GM20431 (cell line): Measurements from ENCODE around the gene DDX56.

Experiments used
- in situ Hi-C: fragments of 300-500 bp; cut with MseI, MboI; formaldehyde crosslinking; loops from one replicate; pipeline ENCODE4 v1.15.0; 2020; ENCODE audit warnings: low sequenced_read_pairs; ENCODE audit not compliant: unreplicated experiment

Gene DDX56, protein sequence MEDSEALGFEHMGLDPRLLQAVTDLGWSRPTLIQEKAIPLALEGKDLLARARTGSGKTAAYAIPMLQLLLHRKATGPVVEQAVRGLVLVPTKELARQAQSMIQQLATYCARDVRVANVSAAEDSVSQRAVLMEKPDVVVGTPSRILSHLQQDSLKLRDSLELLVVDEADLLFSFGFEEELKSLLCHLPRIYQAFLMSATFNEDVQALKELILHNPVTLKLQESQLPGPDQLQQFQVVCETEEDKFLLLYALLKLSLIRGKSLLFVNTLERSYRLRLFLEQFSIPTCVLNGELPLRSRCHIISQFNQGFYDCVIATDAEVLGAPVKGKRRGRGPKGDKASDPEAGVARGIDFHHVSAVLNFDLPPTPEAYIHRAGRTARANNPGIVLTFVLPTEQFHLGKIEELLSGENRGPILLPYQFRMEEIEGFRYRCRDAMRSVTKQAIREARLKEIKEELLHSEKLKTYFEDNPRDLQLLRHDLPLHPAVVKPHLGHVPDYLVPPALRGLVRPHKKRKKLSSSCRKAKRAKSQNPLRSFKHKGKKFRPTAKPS

GRCh38 chr7:44573464-44574286 is at the start of gene DDX56:
Gene DDX56 (minus strand): TSS chr7:44573908. CDS start chr7:44573895, 13 bp downstream.
- in situ Hi-C loops = no loop called here

DNA sequence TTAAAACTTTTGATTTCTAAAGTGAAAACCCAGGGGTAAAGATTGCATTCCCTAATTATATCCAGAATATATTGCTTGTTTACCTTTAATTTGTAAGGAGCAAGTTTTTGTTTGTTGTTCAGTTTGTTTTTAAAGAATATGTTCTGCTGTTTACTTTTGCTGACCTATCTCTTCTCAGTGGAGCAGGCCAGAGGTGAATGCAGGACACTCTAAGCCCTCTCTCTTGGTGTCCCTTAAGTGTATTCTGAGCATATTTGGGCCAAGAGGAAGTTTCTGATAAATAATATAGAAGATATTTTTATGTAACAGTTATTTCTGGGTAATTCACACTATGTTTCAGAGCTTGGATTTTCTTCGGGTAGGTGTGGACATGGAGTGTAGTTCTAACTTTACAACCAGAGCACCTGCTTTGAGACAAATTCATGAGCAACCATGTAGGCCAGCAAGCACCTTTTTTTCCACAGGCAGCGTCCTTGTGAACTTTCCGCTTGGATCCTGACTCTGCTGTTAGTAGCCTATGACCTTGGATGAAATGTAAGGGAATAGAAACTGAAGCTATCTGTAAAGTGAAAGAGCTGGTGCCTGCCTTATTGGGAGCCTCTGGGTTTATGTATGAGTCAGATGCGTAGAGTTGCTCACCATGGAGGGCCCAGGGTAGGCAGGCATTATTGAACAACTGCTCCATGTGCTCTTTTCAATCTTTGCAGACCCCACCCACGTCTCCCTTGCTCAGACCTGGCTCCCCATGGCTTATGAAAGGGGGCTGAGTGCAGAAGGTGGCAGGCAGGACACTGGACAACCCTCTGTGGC is 48.8 kb upstream of the DDX56 start:
- in situ Hi-C loops = no loop called here

DNA sequence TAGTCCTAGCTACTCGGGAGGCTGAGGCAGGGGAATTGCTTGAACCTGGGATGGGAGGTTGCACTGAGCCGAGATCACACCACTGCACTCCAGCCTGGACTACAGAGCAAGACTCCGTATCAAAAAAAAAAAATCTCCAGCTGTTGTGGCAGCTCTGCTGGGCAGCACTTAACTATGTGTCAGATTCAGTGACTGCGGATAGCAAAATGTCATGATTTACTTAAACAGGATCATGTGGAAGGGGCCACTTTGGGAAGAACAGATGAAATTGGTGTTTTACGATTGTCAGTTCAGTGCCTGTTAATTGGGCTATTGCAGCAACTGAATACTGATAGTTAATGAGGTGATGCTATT is 48.0 kb upstream of the DDX56 start:
- in situ Hi-C loops = no loop called here

- in situ Hi-C loops = no loop called here
Observed at GRCh38 chr7:44621034-44621749, 47.5 kb upstream of the DDX56 start.

DNA sequence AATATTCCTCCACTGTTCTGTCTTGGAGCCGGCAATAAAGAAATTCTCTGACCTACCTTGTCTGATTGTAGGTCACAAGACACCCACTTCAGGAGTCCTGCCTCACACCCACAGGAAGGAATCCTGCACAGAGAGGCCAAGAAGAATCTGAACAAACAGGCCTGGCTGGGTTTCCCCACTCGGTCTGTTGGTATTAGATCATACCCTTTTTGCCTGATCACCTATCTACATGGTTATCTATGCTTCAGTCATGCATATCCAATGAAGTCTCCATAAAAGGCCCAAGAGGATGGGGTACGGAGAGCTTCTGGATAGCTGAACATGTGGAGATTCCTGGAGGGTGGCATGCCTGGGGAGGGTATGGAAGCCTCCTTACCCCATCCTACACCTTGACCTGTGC is 45.0 kb upstream of the DDX56 start:
- in situ Hi-C loops = no loop called here

DNA sequence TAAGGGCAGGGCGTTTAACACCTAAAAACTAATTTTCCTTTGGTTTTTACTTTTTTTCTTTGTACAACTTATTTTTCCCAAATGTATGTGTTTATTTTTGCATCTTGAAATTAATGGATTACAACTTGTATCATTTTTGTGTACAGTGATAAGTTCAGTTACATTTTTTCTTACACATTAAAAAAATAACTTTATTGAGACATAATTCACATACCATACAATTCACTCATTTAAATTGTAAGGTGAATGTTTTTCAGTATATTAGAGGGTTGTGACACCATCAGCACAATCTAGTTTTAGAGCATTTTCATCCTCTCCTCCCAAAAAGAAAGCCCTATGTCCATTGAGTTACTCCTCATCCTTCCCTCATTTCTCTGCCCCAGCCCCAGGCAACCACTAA is 44.3 kb upstream of the DDX56 start:
- in situ Hi-C loops = no loop called here

GRCh38 chr7:44617225-44617890 is 43.6 kb upstream of the DDX56 start:
- in situ Hi-C loops = no loop called here

- in situ Hi-C loops = no loop called here
Observed at GRCh38 chr7:44616545-44616944, 42.8 kb upstream of the DDX56 start.

DNA sequence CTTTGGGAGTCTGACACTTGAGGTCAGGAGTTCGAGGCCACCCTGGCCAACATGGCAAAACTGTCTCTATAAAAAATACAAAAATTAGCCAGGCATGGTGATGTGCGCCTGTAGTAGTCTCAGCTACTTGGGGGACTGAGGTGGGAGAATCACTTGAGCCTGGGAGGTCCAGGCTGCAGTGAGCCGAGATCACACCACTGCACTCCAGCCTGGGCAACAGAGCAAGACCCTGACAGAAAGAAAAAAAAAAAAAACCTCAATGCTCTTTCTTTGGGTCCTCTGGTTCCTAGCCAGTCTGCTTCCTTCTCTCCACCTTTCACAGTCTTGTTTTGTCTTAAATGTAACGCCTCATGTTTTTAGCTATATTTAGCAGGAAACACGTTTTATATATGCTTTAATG is 42.1 kb upstream of the DDX56 start:
- in situ Hi-C loops = no loop called here

- in situ Hi-C loops = no loop called here
Observed at GRCh38 chr7:44615149-44615611, 41.5 kb upstream of the DDX56 start.

- in situ Hi-C loops = no loop called here
Observed at GRCh38 chr7:44609829-44610228, 36.1 kb upstream of the DDX56 start.

- in situ Hi-C loops = no loop called here
Observed at GRCh38 chr7:44608916-44609648, 35.4 kb upstream of the DDX56 start.

DNA sequence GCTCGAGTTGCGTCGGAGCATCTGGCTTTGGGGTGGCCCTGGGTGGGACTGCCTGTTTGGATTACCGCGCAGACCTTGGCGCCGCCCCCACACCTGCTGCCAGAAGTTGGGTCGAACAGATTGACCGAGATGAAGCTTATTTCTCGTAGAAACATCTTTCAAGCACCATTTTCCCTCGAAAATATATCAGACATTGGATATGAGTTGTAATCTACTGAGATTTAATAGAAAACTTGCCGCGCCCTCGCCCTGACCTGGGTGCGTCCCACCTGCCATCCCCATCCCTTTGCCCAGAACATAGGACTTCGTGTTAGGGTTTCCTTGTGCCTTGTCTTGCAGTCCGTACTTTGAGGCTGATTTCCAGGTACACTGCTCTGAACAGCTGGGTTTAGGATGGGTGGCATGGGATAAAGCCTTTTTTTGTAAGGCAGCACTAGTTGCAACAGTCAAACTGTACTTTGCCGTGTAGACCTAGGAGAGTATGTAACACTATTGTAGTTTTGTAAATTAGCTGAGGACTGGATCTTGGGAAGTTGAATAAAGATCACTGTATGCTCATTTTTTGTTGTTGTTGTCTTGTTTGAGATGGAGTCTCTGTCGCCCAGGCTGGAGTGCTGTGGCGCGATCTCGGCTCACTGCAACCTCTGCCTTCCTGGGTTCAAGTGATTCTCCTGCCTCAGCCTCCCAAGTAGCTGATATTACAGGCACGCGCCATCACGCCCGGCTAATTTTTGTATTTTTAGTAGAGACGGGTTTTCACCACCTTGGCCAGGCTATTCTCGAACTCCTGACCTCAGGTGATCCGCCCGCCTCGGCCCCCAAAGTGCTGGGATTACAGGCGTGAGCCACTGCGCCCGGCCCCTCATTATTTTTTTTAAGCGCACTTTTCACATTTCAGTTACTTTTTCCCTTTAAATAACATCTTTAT is 33.7 kb upstream of the DDX56 start:
- in situ Hi-C loops = no loop called here

DNA sequence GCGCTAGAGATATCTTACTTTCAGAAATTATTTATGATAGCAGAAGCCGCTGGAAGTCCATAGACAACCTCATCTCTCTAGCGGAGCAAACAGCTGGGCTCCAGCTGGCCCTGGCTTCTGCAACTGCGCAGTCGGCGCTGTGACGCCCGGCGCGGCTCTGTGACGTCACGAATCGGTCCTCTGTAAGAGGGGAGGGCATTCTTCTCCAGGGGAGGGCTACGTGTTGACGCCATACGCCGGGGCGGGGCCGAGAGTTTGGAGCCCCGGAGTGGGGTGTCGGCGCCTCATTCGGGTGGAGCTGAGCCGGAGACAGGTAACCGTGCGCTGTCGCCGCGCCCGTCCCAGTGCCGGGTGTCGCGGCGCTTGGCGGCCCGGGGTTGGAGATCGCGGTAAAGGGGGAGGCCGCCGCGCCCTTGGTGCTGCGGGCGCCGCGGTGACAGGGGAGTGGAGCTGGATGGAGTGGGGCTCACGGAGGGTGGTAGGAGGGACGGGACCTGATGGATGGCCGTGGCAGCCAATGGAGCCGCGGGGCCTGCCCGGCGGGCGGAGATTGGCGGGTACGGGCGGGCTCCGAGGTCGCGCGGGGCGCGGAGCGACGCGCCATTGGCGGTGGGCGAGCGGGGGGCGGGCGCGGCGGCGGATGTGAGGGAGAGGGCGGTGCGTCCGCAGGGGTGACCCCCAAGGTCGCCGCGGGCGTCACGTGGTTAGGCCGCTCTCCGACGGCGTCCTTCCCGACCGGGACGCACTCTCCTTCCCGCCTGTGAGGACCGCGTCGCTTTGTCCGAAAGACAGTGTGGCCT is 32.8 kb upstream of the DDX56 start, which contains the start of gene OGDH:
Gene OGDH, plus strand, starts transcription at position 287 of the 800 bp plus-strand sequence. CDS start 17,717 bp downstream, outside the sequence.
- in situ Hi-C loops = no loop called here

GRCh38 chr7:44604941-44605340 is 31.2 kb upstream of the DDX56 start:
- in situ Hi-C loops = no loop called here

- in situ Hi-C loops = no loop called here
Observed at GRCh38 chr7:44603193-44603592, 29.5 kb upstream of the DDX56 start.

- in situ Hi-C loops = no loop called here
Observed at GRCh38 chr7:44602576-44602910, 28.8 kb upstream of the DDX56 start.
